IMR-90 (cell line): ENCODE results near the gene LDB2. TPM values are rescaled to one million over a fixed set of nuclear protein-coding genes. Genes with fewer than 3 reads are reported as not detected.

Experiments used
- ATAC-seq: fragments of 200-7000 bp; cut with Tn5 transposase; 2 replicates; pipeline ENCODE4 v1.9.1; 2020; ENCODE audit warnings: low read depth, mild to moderate bottlenecking, moderate library complexity
- BruUV-seq: library from RNA; stranded (reverse); fragments of 400-500 nt; replicated peaks from 2 replicates; lab custom pipeline; 2021; lab: Mats Ljungman, UMichigan
- CTCF ChIA-PET: fragments of 300-600 bp; formaldehyde crosslinking; extraction: SDS; loops from one replicate; lab custom pipeline; 2021; ENCODE audit warnings: antibody characterized with exemption; lab: Yijun Ruan, JAX
- POLR2A ChIA-PET: fragments of 300-600 bp; sonication (Branson Sonifier 250); formaldehyde crosslinking; loops from one replicate; lab custom pipeline; 2022; ENCODE audit warnings: antibody characterized with exemption; ENCODE audit not compliant: unreplicated experiment; lab: Charles Lee
- DNase-seq: peaks from one replicate; pipeline ENCODE4 v3.0.0; 2013
- H2AFZ ChIP-seq: replicated peaks from 2 replicates; pipeline ENCODE3; 2013; ENCODE audit warnings: low read length, mild to moderate bottlenecking; ENCODE audit not compliant: poor library complexity
- H2AK5ac ChIP-seq: 2 replicates; pipeline ENCODE4 v1.6.1; 2013; ENCODE audit warnings: low read depth, low read length, inconsistent platforms
- H2AK9ac ChIP-seq: replicated peaks from 2 replicates; pipeline ENCODE3; 2013; ENCODE audit warnings: mild to moderate bottlenecking, low read depth, low read length, moderate library complexity; ENCODE audit not compliant: poor library complexity
- H2BK120ac ChIP-seq: 2 replicates; pipeline ENCODE4 v1.6.1; 2013; ENCODE audit warnings: low read depth, low read length, inconsistent platforms
- H2BK15ac ChIP-seq: 3 replicates; pipeline ENCODE4 v1.6.1; 2013; ENCODE audit warnings: low read depth, low read length, inconsistent platforms
- H2BK20ac ChIP-seq: 2 replicates; pipeline ENCODE4 v1.6.1; 2013; ENCODE audit warnings: low read depth, mild to moderate bottlenecking, inconsistent platforms, low read length, moderate library complexity
- H2BK5ac ChIP-seq: 2 replicates; pipeline ENCODE4 v1.6.1; 2013; ENCODE audit warnings: mild to moderate bottlenecking, low read depth, low read length, inconsistent platforms; ENCODE audit not compliant: poor library complexity, severe bottlenecking
- H3K14ac ChIP-seq: replicated peaks from 2 replicates; pipeline ENCODE4 v1.6.1; 2013; ENCODE audit warnings: low read depth, low read length, inconsistent platforms
- H3K18ac ChIP-seq: 2 replicates; pipeline ENCODE4 v1.6.1; 2013; ENCODE audit warnings: low read depth, low read length, control low read depth
- H3K23ac ChIP-seq: 2 replicates; pipeline ENCODE4 v1.6.1; 2013; ENCODE audit warnings: low read depth, low read length, inconsistent platforms
- H3K27ac ChIP-seq: 2 replicates; pipeline ENCODE4 v1.5.1; 2013; ENCODE audit warnings: mild to moderate bottlenecking, control low read depth, low read length; ENCODE audit not compliant: insufficient read depth
- H3K27me3 ChIP-seq: 2 replicates; pipeline ENCODE4 v1.6.1; 2013; ENCODE audit warnings: low read length; ENCODE audit not compliant: control insufficient read depth, insufficient read depth
- H3K36me3 ChIP-seq: 2 replicates; pipeline ENCODE4 v1.6.1; 2013; ENCODE audit warnings: low read length, mixed read lengths; ENCODE audit not compliant: control insufficient read depth, insufficient read depth
- H3K4ac ChIP-seq: 2 replicates; pipeline ENCODE4 v1.6.1; 2013; ENCODE audit warnings: low read depth, low read length, inconsistent platforms
- H3K4me1 ChIP-seq: 2 replicates; pipeline ENCODE4 v1.6.1; 2013; ENCODE audit warnings: low read length, mixed read lengths; ENCODE audit not compliant: control insufficient read depth, insufficient read depth
- H3K4me2 ChIP-seq: 2 replicates; pipeline ENCODE4 v1.6.1; 2013; ENCODE audit warnings: low read depth, mild to moderate bottlenecking, control low read depth, low read length, moderate library complexity
- H3K4me3 ChIP-seq: 2 replicates; pipeline ENCODE4 v1.5.1; 2013; ENCODE audit warnings: low read depth, mild to moderate bottlenecking, control low read depth, low read length, moderate library complexity; ENCODE audit not compliant: insufficient read depth
- H3K56ac ChIP-seq: 2 replicates; pipeline ENCODE4 v1.6.1; 2013; ENCODE audit warnings: low read length, inconsistent platforms; ENCODE audit not compliant: insufficient read depth; ENCODE audit errors: extremely low read depth
- H3K79me1 ChIP-seq, 2 experiments: 2 replicates each; pipeline ENCODE4 v1.6.1; 2013; ENCODE audit warnings: low read length in 2 of 2, inconsistent platforms in 1 of 2, low read depth in 1 of 2
- H3K9ac ChIP-seq: 2 replicates; pipeline ENCODE4 v1.6.1; 2013; ENCODE audit warnings: low read depth, low read length, control low read depth
- H3K9me1 ChIP-seq: 2 replicates; pipeline ENCODE4 v1.6.1; 2013; ENCODE audit warnings: low read length, inconsistent platforms; ENCODE audit not compliant: insufficient read depth
- H3K9me3 ChIP-seq: 2 replicates; pipeline ENCODE4 v1.6.1; 2013; ENCODE audit warnings: low read length; ENCODE audit not compliant: control insufficient read depth, insufficient read depth
- H4K20me1 ChIP-seq: 2 replicates; pipeline ENCODE4 v1.6.1; 2013; ENCODE audit warnings: low read length, inconsistent platforms; ENCODE audit not compliant: insufficient read depth
- H4K5ac ChIP-seq: 2 replicates; pipeline ENCODE4 v1.6.1; 2013; ENCODE audit warnings: mild to moderate bottlenecking, low read depth, low read length, control low read depth
- H4K8ac ChIP-seq, 2 experiments: 2 replicates each; pipeline ENCODE4 v1.6.1; 2013; ENCODE audit warnings: low read depth in 2 of 2, low read length in 2 of 2, control low read depth in 1 of 2, inconsistent platforms in 1 of 2
- H4K91ac ChIP-seq: 2 replicates; pipeline ENCODE4 v1.6.1; 2013; ENCODE audit warnings: low read depth, low read length, inconsistent platforms; ENCODE audit not compliant: insufficient read depth
- CEBPB ChIP-seq: IDR thresholded peaks from 2 replicates; pipeline ENCODE4 v1.6.1; 2012; ENCODE audit warnings: low read depth, low read length, improper control_type of control experiment
- CHD1 ChIP-seq: IDR thresholded peaks from 2 replicates; pipeline ENCODE4 v1.6.1; 2012; ENCODE audit warnings: low read depth, low read length, improper control_type of control experiment
- CTCF ChIP-seq: conservative IDR thresholded peaks from 2 replicates; pipeline ENCODE4 v1.5.1; 2012; ENCODE audit warnings: mild to moderate bottlenecking, low read depth, low read length, improper control_type of control experiment
- ELK1 ChIP-seq: fragments of 150-350 bp; IDR thresholded peaks from 2 replicates; pipeline ENCODE4 v1.6.1; 2016; ENCODE audit warnings: low read depth, mild to moderate bottlenecking, low read length, moderate library complexity, borderline replicate concordance
- MAFK ChIP-seq: IDR thresholded peaks from 2 replicates; pipeline ENCODE4 v1.6.1; 2012; ENCODE audit warnings: low read depth, low read length, improper control_type of control experiment
- MAZ ChIP-seq: IDR thresholded peaks from 2 replicates; pipeline ENCODE4 v1.6.1; 2012; ENCODE audit warnings: low read depth, mild to moderate bottlenecking, low read length, improper control_type of control experiment, moderate library complexity, borderline replicate concordance
- MXI1 ChIP-seq: IDR thresholded peaks from 2 replicates; pipeline ENCODE4 v1.6.1; 2012; ENCODE audit warnings: low read depth, mild to moderate bottlenecking, low read length, moderate library complexity, borderline replicate concordance
- RFX5 ChIP-seq: IDR thresholded peaks from 2 replicates; pipeline ENCODE4 v1.8.0; 2012; ENCODE audit warnings: low read depth, mild to moderate bottlenecking, low read length, moderate library complexity
- SMC3 ChIP-seq: fragments of 150-350 bp; IDR thresholded peaks from 2 replicates; pipeline ENCODE4 v1.6.1; 2016; ENCODE audit warnings: low read depth, mild to moderate bottlenecking, antibody characterized with exemption, low read length, moderate library complexity
- USF2 ChIP-seq: fragments of 150-350 bp; IDR thresholded peaks from 2 replicates; pipeline ENCODE4 v1.6.1; 2017; ENCODE audit warnings: mild to moderate bottlenecking, antibody characterized with exemption, low read length, low read depth
- WGBS, 2 experiments: methylation state at CpG; one replicate each; pipeline versions ENCODE4 v1.1.5 to v1.1.7; 2013; ENCODE audit warnings: missing lambda C conversion rate in 2 of 2; ENCODE audit not compliant: insufficient read length in 1 of 2; ENCODE audit errors: extremely low coverage in 2 of 2; 5-methylcytosine and 5-hydroxymethylcytosine counted together
- dilution Hi-C: fragments of 300-500 bp; cut with HindIII; formaldehyde crosslinking; loops from one replicate; pipeline ENCODE4 v1.14.3; 2018; ENCODE audit warnings: low sequenced_read_pairs; ENCODE audit not compliant: unreplicated experiment
- in situ Hi-C: fragments of 300-500 bp; cut with MboI; formaldehyde crosslinking; loops from 3 replicates; pipeline ENCODE4 v1.14.3; 2019; ENCODE audit warnings: low sequenced_read_pairs, inconsistent platforms, mixed read lengths
- intact Hi-C: fragments of 100-400 bp; cut with micrococcal nuclease; formaldehyde crosslinking; loops from 2 replicates; pipeline ENCODE4 v1.10.0; 2022
- polyA plus RNA-seq, 3 experiments: library from polyadenylated mRNA; depleted of rRNA; stranded (reverse); fragments of >200 nt; gene quantifications; 2 replicates each; pipeline ENCODE4 v1.2.3, GENCODE V29; 2012; ENCODE audit warnings: low replicate concordance in 1 of 3
- total RNA-seq: library from RNA; depleted of rRNA; stranded (reverse); fragments of >200 nt; gene quantifications from 2 replicates; pipeline ENCODE4 v1.2.3, GENCODE V29; 2012

LDB2 gene
- total and polyA plus RNA-seq, 2 of the 4 experiments (the other 2 are of a cell fraction) = 67.9 to 116 TPM

GRCh38 chr4:16643893-16644292 is 254.6 kb downstream of the LDB2 start:
- Histone ChIP-seq H3K56ac (no peak overlapping the region), H4K8ac (no peak overlapping the region), H3K27me3 (no peaks in the 10 kb centered on the region), H2BK20ac (no peak overlapping the region), H3K4me1 (no peaks in the 10 kb centered on the region), H4K20me1 (no peaks in the 10 kb centered on the region), H3K9me1 (no peaks in the 10 kb centered on the region), H2AFZ (no peak overlapping the region), H3K14ac (no peak overlapping the region), H3K79me1 (no peaks in the 10 kb centered on the region; a peak in 1 of 4 replicates), H3K4me2 (no peak overlapping the region), H3K9me3 (no peaks in the 10 kb centered on the region), H2AK5ac (no peak overlapping the region), H3K4ac (no peak overlapping the region), H2AK9ac (no peak overlapping the region), H4K5ac (no peak overlapping the region), H3K18ac (no peak overlapping the region), H4K91ac (no peak overlapping the region), H2BK15ac (no peak overlapping the region), H2BK120ac (no peak overlapping the region), H3K4me3 (no peak overlapping the region), H2BK5ac (no peak overlapping the region), H3K23ac (no peak overlapping the region), H3K27ac (no peak overlapping the region), H3K9ac (no peak overlapping the region), H3K36me3 (no peaks in the 10 kb centered on the region)
- DNase-seq (no peak), ATAC-seq (no peak)
- BruUV-seq = no TSS peak
- TF ChIP-seq CTCF = no peak
- no peak for TF ChIP-seq CHD1
- TF ChIP-seq SMC3 = no peak
- no peak for TF ChIP-seq USF2
- TF ChIP-seq RFX5 = no peak
- no peak for TF ChIP-seq MAFK
- no peak for TF ChIP-seq CEBPB
- TF ChIP-seq MAZ = no peak
- no peak for TF ChIP-seq ELK1
- no peak for TF ChIP-seq MXI1
- no CpG with 5 or more reads among the region's 2 CpGs for WGBS, 2 experiments
- intact Hi-C loops (loop anchor here (2.0 to 5.0 kb wide), 2 partner anchors 681 to 803 kb away; no protein-coding TSS in a partner anchor), dilution Hi-C loops (no loop called here), in situ Hi-C loops (loop anchor here (10.0 kb wide), 1 partner anchor 681 kb away; no protein-coding TSS in a partner anchor)
- POLR2A ChIA-PET = no interaction called here
- CTCF ChIA-PET = interaction anchor here (1.3 kb wide), 1 partner anchor 680 kb away, joined by 4 read pairs; no protein-coding TSS in a partner anchor
